ENCODE results near the gene KLHL6.
A peak's percentile ranks its signal among the peaks of the same experiment; 100 is the strongest.
"Not testable (repeated sequence)": the region's sequence is repeated elsewhere in the genome, so short reads cannot be mapped to it uniquely, and the experiment has no call there.

Gene KLHL6

GRCh38 chr3:183529185-183529584, 26.3 kb downstream of the KLHL6 start:
- no peak for DNase-seq

GRCh38 chr3:183528758-183529157, 26.7 kb downstream of the KLHL6 start:
- not testable (repeated sequence) for DNase-seq

GRCh38 chr3:183527428-183528379, 27.8 kb downstream of the KLHL6 start:
- no peak for DNase-seq

DNA sequence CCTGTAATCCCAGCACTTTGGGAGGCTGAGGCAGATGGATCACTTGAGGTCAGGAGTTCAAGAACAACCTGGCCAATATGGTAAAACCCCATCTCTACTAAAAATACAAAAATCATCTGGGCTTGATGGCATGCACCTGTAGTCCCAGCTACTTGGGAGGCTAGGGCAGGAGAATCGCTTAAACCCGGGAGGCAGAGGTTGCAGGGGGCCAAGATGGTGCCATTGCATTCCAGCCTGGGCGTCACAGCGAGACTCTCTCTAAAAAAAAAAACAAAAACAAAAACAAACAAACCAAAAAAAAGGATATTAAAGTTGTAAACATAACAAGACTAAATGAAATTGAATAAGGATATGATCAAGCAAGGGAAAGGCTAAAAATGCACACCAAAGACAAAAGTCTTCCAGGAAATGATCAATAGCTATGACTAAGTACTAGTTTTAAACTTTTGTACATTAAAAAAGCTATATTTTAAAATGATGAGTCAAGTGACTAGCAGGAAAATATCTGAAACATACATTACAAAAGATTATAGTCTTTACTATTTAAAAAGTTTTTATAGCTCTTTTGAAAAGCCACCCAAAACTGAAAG, 28.6 kb downstream of the KLHL6 start:
- DNase-seq = no peak

- no peak for DNase-seq
Measured at GRCh38 chr3:183524476-183524875, 31.0 kb downstream of the KLHL6 start.

GRCh38 chr3:183520741-183521556, 34.6 kb downstream of the KLHL6 start:
- DNase-seq = not testable (repeated sequence)

- DNase-seq = not testable (repeated sequence)
Measured at GRCh38 chr3:183520295-183520694, 35.2 kb downstream of the KLHL6 start.

- no peak for DNase-seq
Measured at GRCh38 chr3:183519891-183520290, 35.6 kb downstream of the KLHL6 start.

DNA sequence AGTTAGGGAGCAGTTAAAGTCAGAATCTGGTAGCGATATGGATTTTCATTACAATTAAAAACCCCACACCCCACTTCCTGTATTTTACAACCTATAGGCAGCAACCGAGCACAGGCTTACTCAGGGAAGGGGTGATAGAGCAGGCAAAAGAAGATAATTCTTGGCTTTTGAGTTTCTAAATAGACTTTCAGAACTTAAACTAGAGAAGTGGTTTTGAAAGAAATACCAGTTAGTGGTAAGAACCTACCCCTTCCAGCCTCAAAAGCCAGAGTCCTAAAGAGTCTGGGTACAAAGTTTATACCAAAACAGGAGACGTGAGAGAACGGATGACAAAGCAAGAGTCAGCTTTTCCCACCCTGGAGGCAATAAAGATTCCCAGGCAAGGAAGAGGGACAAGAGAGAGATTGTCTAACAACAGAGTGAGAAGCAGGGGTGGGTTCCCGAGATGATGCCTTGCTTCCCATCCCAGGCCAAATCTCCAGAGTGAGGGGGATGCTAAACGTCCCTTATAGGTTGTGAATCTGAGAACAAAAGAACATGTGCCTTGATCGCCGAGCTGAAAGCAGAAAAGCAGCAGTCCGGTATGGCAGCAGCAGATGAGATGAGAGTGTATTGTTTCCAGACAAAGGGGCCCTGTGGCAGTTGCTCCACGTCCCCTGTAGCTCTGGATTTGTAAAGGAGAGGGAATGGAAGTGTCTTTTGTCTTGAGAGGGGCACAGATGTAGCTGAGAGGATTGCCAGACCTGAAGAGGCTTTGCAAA, 36.8 kb downstream of the KLHL6 start:
- DNase-seq = no peak

GRCh38 chr3:183517607-183518006, 37.9 kb downstream of the KLHL6 start:
- DNase-seq = no peak

DNA sequence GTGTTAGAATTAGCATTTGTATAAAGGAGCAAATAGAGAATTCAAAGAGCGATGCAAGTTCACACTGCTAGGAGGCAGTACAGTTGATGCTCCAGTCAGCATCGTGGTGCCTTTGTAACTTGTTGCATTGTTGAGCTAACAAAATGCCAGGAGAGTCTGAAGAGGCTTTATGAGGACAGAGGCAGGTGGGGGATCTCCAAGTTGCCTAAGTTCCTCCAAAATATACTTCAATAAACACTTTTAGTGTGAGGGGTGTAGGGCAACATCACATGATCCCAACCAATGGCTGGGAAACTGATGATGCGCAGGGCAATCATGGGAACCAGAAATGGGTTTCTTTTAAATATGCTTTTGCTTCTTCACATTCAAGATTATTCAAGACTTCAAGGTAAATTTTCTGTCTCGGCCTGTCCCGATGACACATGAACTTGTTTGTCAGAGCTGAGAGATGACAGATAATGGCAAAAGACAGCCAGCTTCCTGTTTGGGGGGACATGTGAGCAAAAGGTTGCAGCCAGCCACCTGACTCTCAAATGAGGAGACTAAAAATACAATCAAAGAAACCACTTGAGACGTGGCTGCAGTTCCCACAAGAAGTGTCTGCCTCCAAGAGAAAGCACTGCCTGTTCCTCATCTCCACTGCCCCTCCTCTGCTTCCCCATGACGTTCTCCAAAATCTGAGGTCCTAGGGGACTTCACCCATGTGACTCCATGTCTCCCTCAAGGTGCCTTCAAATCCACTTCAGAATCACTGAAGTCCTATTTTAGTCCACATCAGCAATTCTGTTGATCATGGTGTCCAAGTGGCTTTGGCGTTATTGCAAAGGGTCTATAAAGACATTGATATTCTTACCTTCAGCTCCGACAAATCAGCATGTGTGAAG, 39.3 kb downstream of the KLHL6 start:
- DNase-seq = no peak

- no peak for DNase-seq
Measured at GRCh38 chr3:183514021-183514420, 41.5 kb downstream of the KLHL6 start.

GRCh38 chr3:183513046-183513706, 42.3 kb downstream of the KLHL6 start:
- no peak for DNase-seq

DNA sequence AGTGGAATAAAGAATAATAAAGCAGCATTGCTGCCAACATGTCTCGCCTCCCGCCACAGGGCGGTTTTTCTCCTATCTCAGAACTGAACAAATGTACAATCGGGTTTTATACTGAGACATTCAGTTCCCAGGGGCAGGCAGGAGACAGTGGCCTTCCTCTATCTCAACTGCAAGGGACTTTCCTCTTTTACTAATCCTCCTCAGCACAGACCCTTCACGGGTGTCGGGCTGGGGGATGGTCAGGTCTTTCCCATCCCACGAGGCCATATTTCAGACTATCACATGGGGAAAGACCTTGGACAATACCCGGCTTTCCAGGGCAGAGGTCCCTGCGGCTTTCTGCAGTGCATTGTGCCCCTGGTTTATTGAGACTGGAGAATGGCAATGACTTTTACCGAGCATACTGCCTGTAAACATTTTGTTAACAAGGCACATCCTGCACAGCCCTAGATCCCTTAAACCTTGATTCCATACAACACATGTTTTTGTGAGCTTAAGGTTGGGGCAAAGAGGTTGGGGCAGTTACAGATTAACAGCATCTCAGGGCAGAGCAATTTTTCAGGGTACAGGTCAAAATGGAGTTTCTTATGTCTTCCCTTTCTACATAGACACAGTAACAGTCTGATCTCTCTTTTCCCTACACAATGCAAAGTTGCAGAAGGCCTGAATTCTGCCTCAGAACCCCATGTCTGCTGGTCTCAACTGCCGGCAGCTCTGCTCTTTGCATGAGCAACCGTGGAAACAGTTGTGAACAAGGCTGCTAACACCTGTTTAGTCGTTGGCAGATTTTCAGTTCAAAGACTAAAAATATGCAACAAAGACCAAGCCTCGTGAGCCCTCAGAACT, 44.0 kb downstream of the KLHL6 start:
- not testable (repeated sequence) for DNase-seq

DNA sequence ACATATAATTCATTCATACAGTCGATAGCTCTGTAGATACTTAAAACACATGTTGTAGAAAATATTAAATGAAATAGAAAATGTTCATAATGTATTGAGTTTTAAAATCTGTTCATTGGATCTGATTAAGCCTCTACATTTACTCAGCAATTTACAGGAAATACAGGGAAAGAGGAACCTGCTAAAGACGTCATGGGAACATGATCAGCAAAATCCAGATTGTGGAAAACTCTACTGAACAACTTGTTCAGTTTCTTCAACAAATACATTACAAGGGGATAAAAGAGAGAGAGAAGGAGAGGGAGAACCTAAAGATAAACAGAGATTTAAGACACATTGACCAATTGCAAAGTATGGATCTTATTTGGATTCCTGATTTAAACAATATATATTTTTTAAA, 46.7 kb downstream of the KLHL6 start:
- DNase-seq = no peak

GRCh38 chr3:183507551-183507950, 48.0 kb downstream of the KLHL6 start:
- no peak for DNase-seq

- peak; percentile 17 for DNase-seq
Measured at GRCh38 chr3:183506674-183507320, 48.7 kb downstream of the KLHL6 start.

GRCh38 chr3:183504597-183504996, 50.9 kb downstream of the KLHL6 start:
- DNase-seq = no peak

DNA sequence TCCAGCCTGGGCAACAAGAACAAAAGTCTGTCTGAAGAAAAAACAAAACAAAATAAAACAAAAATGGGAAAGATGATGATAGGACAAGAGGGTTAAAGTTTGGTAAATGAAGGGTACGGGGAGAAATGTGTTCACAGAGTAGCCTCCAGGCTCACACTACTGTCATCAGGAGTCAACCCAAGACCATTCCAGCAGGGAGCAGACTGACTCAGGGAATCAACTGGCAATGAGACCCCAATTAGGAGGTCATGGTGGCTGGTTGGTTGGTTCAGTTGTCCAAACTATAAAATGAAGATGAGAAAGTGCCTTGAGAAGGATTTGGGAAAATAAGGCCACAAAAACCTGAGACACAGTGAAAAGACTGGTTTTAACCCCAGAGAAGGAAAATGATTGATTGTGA, 51.8 kb downstream of the KLHL6 start:
- no peak for DNase-seq
